Neutrophil (primary cell): ENCODE measurements around the gene DGKA.
"Not testable (repeated sequence)": the region's sequence is repeated elsewhere in the genome, so short reads cannot be mapped to it uniquely, and the experiment has no call there.

Source experiments
- H3K27ac ChIP-seq: fragments of 200-600 bp; sonication (generic); 2 replicates; pipeline ENCODE4 v1.5.1; 2016; ENCODE audit warnings: mild to moderate bottlenecking, moderate library complexity
- H3K27me3 ChIP-seq: fragments of 200-600 bp; sonication (generic); 2 replicates; pipeline ENCODE4 v1.6.0; 2016; ENCODE audit warnings: mild to moderate bottlenecking
- H3K36me3 ChIP-seq: fragments of 200-600 bp; sonication (generic); 2 replicates; pipeline ENCODE4 v1.5.1; 2017
- H3K4me1 ChIP-seq, 2 experiments: fragments of 200-600 bp in 1 of 2; sonication (generic) in 1 of 2; 1 replicate in 1 of 2; 2 replicates in 1 of 2; pipeline versions ENCODE4 v1.5.1 to v1.6.1; 2013 to 2016; ENCODE audit warnings: low read depth in 1 of 2, low read length in 1 of 2, mild to moderate bottlenecking in 1 of 2, moderate library complexity in 1 of 2; ENCODE audit not compliant: control insufficient read depth in 1 of 2, insufficient read depth in 1 of 2
- H3K4me3 ChIP-seq, 2 experiments: fragments of 200-600 bp in 1 of 2; sonication (generic) in 1 of 2; 1 replicate in 1 of 2; 2 replicates in 1 of 2; pipeline ENCODE4 v1.5.1; 2013 to 2016; ENCODE audit warnings: low read depth in 1 of 2, low read length in 1 of 2, mild to moderate bottlenecking in 1 of 2, moderate library complexity in 1 of 2
- H3K9me3 ChIP-seq: fragments of 200-600 bp; sonication (generic); 2 replicates; pipeline ENCODE4 v1.5.1; 2016
- TF ChIP-seq, protein P1 (sequence below): fragments of 200-600 bp; sonication (generic); IDR thresholded peaks from 2 replicates; pipeline ENCODE4 v1.5.1; 2016; ENCODE audit warnings: antibody characterized with exemption

Gene DGKA

DNA sequence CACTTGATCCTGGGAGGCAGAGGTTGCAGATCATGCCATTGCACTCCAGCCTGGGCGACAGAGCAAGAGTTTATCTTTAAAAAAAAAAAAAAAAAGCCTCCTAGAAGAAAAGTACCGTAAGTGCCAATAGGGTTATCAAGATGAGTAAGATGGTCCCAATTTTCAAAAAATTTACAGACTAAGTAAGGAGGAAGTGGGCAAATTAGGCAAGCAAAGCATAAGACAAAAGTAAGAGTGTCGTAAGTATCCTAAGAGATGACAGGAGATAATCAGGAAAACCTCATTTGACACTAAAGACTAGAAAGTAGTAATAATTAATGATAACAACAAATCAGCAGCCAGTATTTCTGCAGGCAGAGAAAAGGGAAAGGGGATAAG lies 15.5 kb upstream of the DGKA start:
- Histone ChIP-seq H3K4me3 (no peak overlapping the region), H3K4me1 (peaks cover 9 to 10% of the 10 kb centered on the region in 2 experiments), H3K27me3 (no peaks in the 10 kb centered on the region), H3K27ac (peak overlapping the region; percentile 5), H3K36me3 (no peaks in the 10 kb centered on the region), H3K9me3 (no peaks in the 10 kb centered on the region)
- TF ChIP-seq, protein P1, sequence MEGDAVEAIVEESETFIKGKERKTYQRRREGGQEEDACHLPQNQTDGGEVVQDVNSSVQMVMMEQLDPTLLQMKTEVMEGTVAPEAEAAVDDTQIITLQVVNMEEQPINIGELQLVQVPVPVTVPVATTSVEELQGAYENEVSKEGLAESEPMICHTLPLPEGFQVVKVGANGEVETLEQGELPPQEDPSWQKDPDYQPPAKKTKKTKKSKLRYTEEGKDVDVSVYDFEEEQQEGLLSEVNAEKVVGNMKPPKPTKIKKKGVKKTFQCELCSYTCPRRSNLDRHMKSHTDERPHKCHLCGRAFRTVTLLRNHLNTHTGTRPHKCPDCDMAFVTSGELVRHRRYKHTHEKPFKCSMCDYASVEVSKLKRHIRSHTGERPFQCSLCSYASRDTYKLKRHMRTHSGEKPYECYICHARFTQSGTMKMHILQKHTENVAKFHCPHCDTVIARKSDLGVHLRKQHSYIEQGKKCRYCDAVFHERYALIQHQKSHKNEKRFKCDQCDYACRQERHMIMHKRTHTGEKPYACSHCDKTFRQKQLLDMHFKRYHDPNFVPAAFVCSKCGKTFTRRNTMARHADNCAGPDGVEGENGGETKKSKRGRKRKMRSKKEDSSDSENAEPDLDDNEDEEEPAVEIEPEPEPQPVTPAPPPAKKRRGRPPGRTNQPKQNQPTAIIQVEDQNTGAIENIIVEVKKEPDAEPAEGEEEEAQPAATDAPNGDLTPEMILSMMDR: no peak

GRCh38 chr12:55919032-55919431 lies 11.9 kb upstream of the DGKA start:
- H3K27ac ChIP-seq, H3K9me3 ChIP-seq, H3K36me3 ChIP-seq, H3K4me3 ChIP-seq, H3K4me1 ChIP-seq, H3K27me3 ChIP-seq: not testable (repeated sequence)

DNA sequence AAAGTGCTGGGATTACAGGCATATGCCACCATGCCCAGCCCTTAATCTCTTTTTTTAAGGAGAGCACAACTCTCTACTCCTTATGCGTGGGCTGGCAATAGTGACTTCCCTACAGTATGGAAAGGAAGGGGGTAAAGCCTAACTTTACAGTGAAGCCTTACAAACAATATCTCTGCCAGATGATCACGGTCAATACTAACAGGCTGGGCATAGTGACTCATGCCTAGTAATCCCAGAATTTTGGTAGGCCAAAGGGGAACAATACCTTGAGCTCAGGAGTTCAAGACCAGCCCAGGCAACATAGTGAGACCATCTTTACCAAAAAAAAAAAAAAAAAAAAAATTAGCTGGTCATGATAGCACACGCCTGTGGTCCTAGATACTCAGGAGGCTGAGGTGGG lies 8.8 kb upstream of the DGKA start:
- H3K36me3 ChIP-seq: no peaks in the 10 kb centered on the region
- peaks cover 11% of the 10 kb centered on the region in 2 experiments for H3K4me1 ChIP-seq
- H3K27ac ChIP-seq: no peak overlapping the region
- TF ChIP-seq, protein P1: no peak
- H3K27me3 ChIP-seq: no peaks in the 10 kb centered on the region
- no peak overlapping the region for H3K4me3 ChIP-seq
- H3K9me3 ChIP-seq: no peaks in the 10 kb centered on the region

GRCh38 chr12:55923648-55924047 lies 7.3 kb upstream of the DGKA start:
- H3K4me1 ChIP-seq: peaks cover 20 to 21% of the 10 kb centered on the region in 2 experiments
- H3K9me3 ChIP-seq, H3K4me3 ChIP-seq, H3K36me3 ChIP-seq, H3K27me3 ChIP-seq, H3K27ac ChIP-seq: not testable (repeated sequence)

DNA sequence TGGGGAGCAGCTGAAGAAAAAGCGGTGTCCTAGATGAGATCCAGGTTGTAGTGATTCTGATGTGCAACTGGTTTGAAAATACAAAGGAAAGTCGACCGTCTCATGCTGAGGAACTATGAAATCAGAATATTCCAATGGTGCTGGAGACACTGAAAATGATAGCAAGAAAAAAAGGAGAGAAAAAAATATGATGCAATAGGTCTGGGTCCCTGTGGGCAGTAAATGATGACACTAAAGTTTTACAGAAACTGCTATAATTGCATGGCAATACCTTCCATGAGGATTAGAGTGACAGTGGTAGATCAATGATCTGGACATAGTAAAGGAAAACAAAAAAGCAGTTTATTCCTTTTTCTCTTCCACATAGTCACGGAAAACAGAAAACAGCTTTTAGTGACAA lies 5.6 kb upstream of the DGKA start:
- no peak overlapping the region for H3K27ac ChIP-seq
- H3K4me1 ChIP-seq: peaks cover 36 to 37% of the 10 kb centered on the region in 2 experiments
- no peaks in the 10 kb centered on the region for H3K36me3 ChIP-seq
- H3K4me3 ChIP-seq: no peak overlapping the region
- TF ChIP-seq, protein P1: no peak
- no peaks in the 10 kb centered on the region for H3K27me3 ChIP-seq
- no peaks in the 10 kb centered on the region for H3K9me3 ChIP-seq

DNA sequence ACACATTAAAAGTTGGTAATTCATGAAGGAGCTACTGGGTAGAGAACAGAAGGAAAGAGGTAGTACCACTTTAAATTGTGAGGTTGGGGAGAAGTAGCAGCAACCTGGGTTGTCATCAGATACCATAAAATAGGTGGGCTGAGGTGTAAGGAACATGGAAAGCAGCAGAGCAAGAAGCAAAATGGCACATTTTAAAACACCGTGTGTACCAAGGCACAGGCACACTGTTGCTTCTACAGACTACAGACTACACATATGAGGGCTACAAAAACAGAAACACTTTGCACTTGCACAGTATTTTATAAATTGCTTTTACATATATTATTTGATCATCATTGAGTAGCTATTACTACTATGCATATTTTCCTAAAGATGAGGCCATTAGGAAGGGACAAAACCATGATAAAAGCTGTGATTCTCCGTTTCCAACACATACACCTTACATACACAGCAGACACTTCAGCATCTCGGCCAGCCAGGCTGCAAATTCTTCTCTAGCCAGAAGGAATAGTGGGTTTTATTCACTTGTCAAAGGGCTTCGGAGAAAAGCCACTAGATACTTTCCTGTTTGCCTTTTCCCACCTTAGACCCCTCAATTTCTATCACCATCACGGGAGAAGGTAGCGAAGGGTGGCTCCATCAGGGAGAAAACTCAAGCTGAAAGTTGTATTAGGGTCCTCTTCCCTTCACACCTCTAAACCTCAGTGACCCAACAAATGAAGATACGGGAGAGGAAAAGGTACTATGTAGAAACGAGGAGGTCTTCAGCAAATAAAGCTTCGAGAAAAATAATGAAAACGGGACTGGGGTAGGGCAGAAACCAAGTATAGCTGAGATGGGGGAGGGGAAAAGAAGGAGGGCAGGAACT lies 4.9 kb upstream of the DGKA start:
- Histone ChIP-seq H3K4me3 (peak overlapping the region; percentile 93 to 98), H3K27ac (peak overlapping the region; percentile 95), H3K4me1 (peaks cover 44 to 45% of the 10 kb centered on the region in 2 experiments), H3K27me3 (no peaks in the 10 kb centered on the region), H3K36me3 (no peaks in the 10 kb centered on the region), H3K9me3 (no peaks in the 10 kb centered on the region)
- TF ChIP-seq, protein P1: no peak
